Activated CD8-positive, alpha-beta T cell treated with anti-CD3 and anti-CD28 coated beads for 36 hours (primary cell): ENCODE data around the gene NR2F6. TPM values are rescaled to one million over a fixed set of nuclear protein-coding genes. Genes with fewer than 3 reads are reported as not detected.
"Not testable (repeated sequence)": the region's sequence is repeated elsewhere in the genome, so short reads cannot be mapped to it uniquely, and the experiment has no call there.

ENCODE experiments used
- ATAC-seq: fragments of 200-7000 bp; cut with Tn5 transposase; one replicate; pipeline ENCODE4 v1.10.0; 2021; ENCODE audit warnings: mild to moderate bottlenecking, moderate library complexity
- CTCF ChIA-PET: fragments of 350-600 bp; sonication (Branson Sonifier 250); formaldehyde crosslinking; loops from one replicate; lab custom pipeline; 2021; ENCODE audit warnings: antibody characterized with exemption; lab: Charles Lee
- POLR2A ChIA-PET: fragments of 350-600 bp; sonication (Branson Sonifier 250); formaldehyde crosslinking; loops from one replicate; lab custom pipeline; 2021; ENCODE audit warnings: antibody characterized with exemption; lab: Charles Lee
- DNase-seq: peaks from one replicate; pipeline ENCODE4 v3.0.0-alpha.2; 2020
- H3K27ac Mint-ChIP-seq: one replicate; pipeline ENCODE4 v1.8.0; 2021; ENCODE audit warnings: mild to moderate bottlenecking, mixed read lengths
- H3K27me3 Mint-ChIP-seq: one replicate; pipeline ENCODE4 v1.8.0; 2021; ENCODE audit warnings: mixed read lengths
- H3K36me3 Mint-ChIP-seq: one replicate; pipeline ENCODE4 v1.8.0; 2021; ENCODE audit warnings: low read depth, mixed read lengths
- H3K4me1 Mint-ChIP-seq: one replicate; pipeline ENCODE4 v1.8.0; 2021; ENCODE audit warnings: low read depth, mixed read lengths
- H3K4me3 Mint-ChIP-seq: one replicate; pipeline ENCODE4 v1.8.0; 2021; ENCODE audit warnings: mild to moderate bottlenecking, moderate library complexity, mixed read lengths
- H3K9me3 Mint-ChIP-seq: one replicate; pipeline ENCODE4 v1.8.0; 2021; ENCODE audit warnings: mixed read lengths
- intact Hi-C: fragments of 100-400 bp; cut with micrococcal nuclease; formaldehyde crosslinking; loops from one replicate; pipeline ENCODE4 v1.10.0; 2022
- total RNA-seq, 2 experiments: library from RNA; stranded (reverse); gene quantifications; one replicate each; pipeline ENCODE4 v1.2.3, GENCODE V29; 2021
- TF ChIP-seq, protein P1 (sequence below): fragments of 200-600 bp; IDR thresholded peaks from one replicate; pipeline ENCODE4 v1.8.0; 2022; ENCODE audit warnings: antibody characterized with exemption, mild to moderate bottlenecking

Gene NR2F6
- total RNA-seq, 2 experiments from 2014 or later = 7.0 TPM

GRCh38 chr19:17282488-17283125 is 36.9 kb upstream of the NR2F6 start:
- H3K4me3 Mint-ChIP-seq = peak overlapping the region; percentile 86
- ATAC-seq (peak; percentile 93), DNase-seq (peak; percentile 91)
- H3K36me3 Mint-ChIP-seq = peaks cover 26% of the 10 kb centered on the region
- ChIA-PET CTCF (interaction anchor here (0.8 to 4.2 kb wide), 15 partner anchors 10 to 513 kb away, joined by 3 to 46 read pairs (median 6); partner anchors contain the start of genes ABHD8, BABAM1, MRPL34 and USE1), POLR2A (interaction anchor here (0.7 to 5.6 kb wide), 6 partner anchors 10 to 116 kb away, joined by 3 to 41 read pairs (median 6); partner anchors contain the start of genes BABAM1, USE1 and USHBP1)
- H3K27ac Mint-ChIP-seq = peak overlapping the region; percentile 81
- intact Hi-C loops = no loop called here
- no peaks in the 10 kb centered on the region for H3K27me3 Mint-ChIP-seq
- H3K9me3 Mint-ChIP-seq = no peaks in the 10 kb centered on the region
- H3K4me1 Mint-ChIP-seq = peaks cover 6% of the 10 kb centered on the region
- TF ChIP-seq, protein P1, sequence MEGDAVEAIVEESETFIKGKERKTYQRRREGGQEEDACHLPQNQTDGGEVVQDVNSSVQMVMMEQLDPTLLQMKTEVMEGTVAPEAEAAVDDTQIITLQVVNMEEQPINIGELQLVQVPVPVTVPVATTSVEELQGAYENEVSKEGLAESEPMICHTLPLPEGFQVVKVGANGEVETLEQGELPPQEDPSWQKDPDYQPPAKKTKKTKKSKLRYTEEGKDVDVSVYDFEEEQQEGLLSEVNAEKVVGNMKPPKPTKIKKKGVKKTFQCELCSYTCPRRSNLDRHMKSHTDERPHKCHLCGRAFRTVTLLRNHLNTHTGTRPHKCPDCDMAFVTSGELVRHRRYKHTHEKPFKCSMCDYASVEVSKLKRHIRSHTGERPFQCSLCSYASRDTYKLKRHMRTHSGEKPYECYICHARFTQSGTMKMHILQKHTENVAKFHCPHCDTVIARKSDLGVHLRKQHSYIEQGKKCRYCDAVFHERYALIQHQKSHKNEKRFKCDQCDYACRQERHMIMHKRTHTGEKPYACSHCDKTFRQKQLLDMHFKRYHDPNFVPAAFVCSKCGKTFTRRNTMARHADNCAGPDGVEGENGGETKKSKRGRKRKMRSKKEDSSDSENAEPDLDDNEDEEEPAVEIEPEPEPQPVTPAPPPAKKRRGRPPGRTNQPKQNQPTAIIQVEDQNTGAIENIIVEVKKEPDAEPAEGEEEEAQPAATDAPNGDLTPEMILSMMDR = peak; percentile 99

DNA sequence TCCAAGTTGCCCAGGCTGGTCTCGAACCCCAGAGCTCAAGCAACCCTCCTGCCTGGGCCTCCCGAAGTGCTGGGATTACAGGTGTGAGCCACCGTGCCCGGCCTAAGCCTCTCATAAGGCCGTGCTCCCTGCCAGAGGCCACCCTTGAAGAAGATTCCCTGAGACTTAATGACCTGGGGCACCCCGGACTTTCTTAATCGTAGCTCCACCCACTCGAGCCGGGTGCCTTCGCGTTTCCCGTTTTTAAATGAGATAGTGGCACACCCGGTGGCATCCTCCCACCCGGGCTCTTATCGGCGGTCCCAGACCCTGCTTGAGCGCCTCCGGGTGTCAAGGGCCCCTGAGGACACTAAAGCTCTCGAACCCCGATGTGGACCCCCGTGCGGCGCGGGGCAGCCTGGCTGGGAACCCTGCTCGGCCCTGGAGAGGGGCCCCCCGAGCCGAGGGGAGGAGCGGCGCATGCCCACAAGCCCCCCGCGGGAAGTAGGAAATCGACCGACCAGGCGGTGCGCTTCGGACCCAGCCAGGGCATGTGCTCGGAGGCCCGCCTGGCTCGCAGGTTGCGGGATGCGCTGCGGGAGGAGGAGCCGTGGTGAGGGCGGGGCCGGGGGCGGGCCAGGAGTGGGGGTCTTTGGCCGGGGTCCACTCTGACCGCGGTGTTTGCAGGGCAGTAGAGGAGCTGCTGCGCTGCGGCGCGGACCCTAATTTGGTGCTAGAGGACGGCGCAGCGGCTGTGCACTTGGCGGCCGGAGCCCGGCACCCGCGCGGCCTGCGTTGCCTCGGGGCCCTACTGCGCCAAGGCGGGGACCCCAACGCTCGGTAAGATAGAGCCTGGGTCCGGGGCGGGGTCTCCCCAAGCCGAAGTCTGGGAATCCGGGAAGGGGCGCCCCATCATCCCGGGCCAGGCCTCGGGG is 35.9 kb upstream of the NR2F6 start, which contains the start of gene ANKLE1:
TSS of gene ANKLE1 (plus strand) at position 511 of the 914 bp plus-strand sequence. CDS start at position 531, 20 bp downstream.
- H3K27ac Mint-ChIP-seq = peak within 1 kb of the TSS; percentile 81
- H3K27me3 Mint-ChIP-seq = no peaks in the 10 kb centered on the region
- POLR2A ChIA-PET = interaction anchor here (0.6 to 5.6 kb wide), 12 partner anchors 11 to 245 kb away, joined by 3 to 41 read pairs (median 4); partner anchors contain the start of genes BABAM1, DDA1, USE1 and USHBP1
- peak within 1 kb of the TSS; percentile 86 for H3K4me3 Mint-ChIP-seq
- TF ChIP-seq, protein P1 = no peak
- CTCF ChIA-PET = interaction anchor here (0.8 to 4.2 kb wide), 15 partner anchors 10 to 512 kb away, joined by 3 to 46 read pairs (median 6); partner anchors contain the start of genes ABHD8, BABAM1, MRPL34 and USE1
- DNase-seq = peak; percentile 69
- H3K9me3 Mint-ChIP-seq = no peaks in the 10 kb centered on the region
- intact Hi-C loops = no loop called here
- ATAC-seq = peak; percentile 60
- peaks cover 6% of the 10 kb centered on the region for H3K4me1 Mint-ChIP-seq
- H3K36me3 Mint-ChIP-seq = peaks cover 28% of the 10 kb centered on the region

- Mint-ChIP-seq H3K4me3 (no peak overlapping the region), H3K4me1 (peaks cover 6% of the 10 kb centered on the region), H3K27ac (no peak overlapping the region), H3K27me3 (no peaks in the 10 kb centered on the region), H3K36me3 (peaks cover 32% of the 10 kb centered on the region), H3K9me3 (no peaks in the 10 kb centered on the region)
- TF ChIP-seq, protein P1 = no peak
- no peak for DNase-seq
- POLR2A ChIA-PET = interaction anchor here (0.5 to 5.6 kb wide), 6 partner anchors 13 to 154 kb away, joined by 3 to 41 read pairs (median 3); partner anchors contain the start of genes BABAM1, MVB12A and USHBP1
- no peak for ATAC-seq
- CTCF ChIA-PET = interaction anchor here (0.6 to 1.0 kb wide), 3 partner anchors 11 to 297 kb away, joined by 3 to 4 read pairs (median 3); no protein-coding TSS in a partner anchor
- intact Hi-C loops = no loop called here
Measured at GRCh38 chr19:17279436-17279835, 33.7 kb upstream of the NR2F6 start.

DNA sequence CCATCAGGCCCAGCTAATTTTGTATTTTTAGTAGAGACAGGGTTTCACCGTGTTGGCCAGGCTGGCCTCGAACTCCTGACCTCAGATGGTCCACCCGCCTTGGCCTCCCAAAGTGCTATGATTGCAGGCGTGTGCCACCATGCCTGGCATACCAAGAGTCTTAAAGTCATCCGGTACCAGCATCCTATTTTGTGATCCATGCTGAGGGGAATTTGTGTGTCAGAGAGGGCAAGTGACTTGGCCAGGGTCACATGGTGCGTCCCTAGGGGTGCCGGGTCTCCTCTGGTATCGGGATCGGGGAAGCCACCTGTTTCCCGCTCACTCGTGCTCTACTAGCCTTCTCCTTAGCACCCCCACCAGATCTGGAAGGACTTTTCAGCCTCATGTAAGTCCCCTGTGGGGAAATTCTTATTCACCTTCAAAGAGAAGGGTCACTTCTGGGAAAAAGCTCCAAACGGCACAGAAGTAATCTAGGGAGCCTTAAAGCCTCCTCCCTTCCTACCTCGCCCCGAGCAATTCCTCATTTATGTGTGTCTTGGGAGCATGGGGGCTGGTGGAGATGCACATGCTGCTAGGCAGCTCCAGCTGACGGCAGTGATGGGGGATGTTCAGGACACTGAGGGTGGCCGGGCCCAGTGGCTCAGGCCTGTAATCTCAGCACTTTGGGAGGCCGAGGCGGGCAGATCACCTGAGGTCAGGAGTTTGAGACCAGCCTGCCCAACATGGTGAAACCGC is 29.9 kb upstream of the NR2F6 start:
- Mint-ChIP-seq H3K9me3 (no peaks in the 10 kb centered on the region), H3K4me1 (no peaks in the 10 kb centered on the region), H3K36me3 (peaks cover 32% of the 10 kb centered on the region), H3K27ac (no peak overlapping the region), H3K27me3 (no peaks in the 10 kb centered on the region), H3K4me3 (no peak overlapping the region)
- ATAC-seq (no peak), DNase-seq (no peak)
- TF ChIP-seq, protein P1 = no peak
- intact Hi-C loops = no loop called here
- ChIA-PET POLR2A (interaction anchor here (0.7 kb wide), 1 partner anchor 562 kb away, joined by 3 read pairs; no protein-coding TSS in a partner anchor), CTCF (interaction anchor here (0.5 kb wide), 1 partner anchor 212 kb away, joined by 3 read pairs; no protein-coding TSS in a partner anchor)

DNA sequence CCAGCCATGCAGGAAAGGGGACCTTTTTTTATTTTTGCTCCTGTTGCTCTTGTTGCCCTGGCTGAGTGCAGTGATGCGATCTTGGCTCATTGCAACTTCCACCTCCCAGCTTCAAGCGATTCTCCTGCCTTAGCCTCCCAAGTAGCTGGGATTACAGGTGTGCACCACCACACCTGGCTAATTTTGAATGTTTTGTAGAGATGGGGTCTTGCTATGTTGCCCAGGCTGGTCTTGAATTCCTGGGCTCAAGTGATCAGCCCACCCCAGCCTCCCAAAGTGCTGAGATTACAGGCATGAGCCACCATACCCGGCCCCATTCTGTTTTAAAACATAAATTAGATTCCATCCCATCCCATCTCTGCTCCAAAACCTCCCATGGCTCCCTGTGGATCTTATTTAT is 29.2 kb upstream of the NR2F6 start:
- H3K9me3 Mint-ChIP-seq, DNase-seq, H3K4me3 Mint-ChIP-seq, H3K27me3 Mint-ChIP-seq, ATAC-seq, H3K27ac Mint-ChIP-seq, CTCF ChIA-PET, H3K4me1 Mint-ChIP-seq, intact Hi-C loops: not testable (repeated sequence)
- peaks cover 34% of the 10 kb centered on the region for H3K36me3 Mint-ChIP-seq
- POLR2A ChIA-PET = interaction anchor here (0.7 kb wide), 1 partner anchor 561 kb away, joined by 3 read pairs; no protein-coding TSS in a partner anchor
